Stimulated activated CD8-positive, alpha-beta memory T cell treated with anti-CD3 and anti-CD28 coated beads, Interleukin-15, amount 100 ng/mL, for 1 hour (primary cell): ENCODE results near the gene CYP2E1.
"Not testable (repeated sequence)": the region's sequence is repeated elsewhere in the genome, so short reads cannot be mapped to it uniquely, and the experiment has no call there.

Source experiments
- DNase-seq: peaks from one replicate; pipeline ENCODE4 v3.0.0-alpha.2; 2020; ENCODE audit warnings: low read depth

CYP2E1 gene

GRCh38 chr10:133573460-133573859 lies 46.3 kb downstream of the CYP2E1 start:
- DNase-seq = not testable (repeated sequence)

GRCh38 chr10:133577037-133577436 lies 49.9 kb downstream of the CYP2E1 start:
- not testable (repeated sequence) for DNase-seq
